Left ventricle myocardium inferior (tissue), 1 donor: Measurements from ENCODE around the gene SMIM29. TPM values are rescaled to one million over a fixed set of nuclear protein-coding genes. Genes with fewer than 3 reads are reported as not detected.

ENCODE experiments used
- DNase-seq: peaks from one replicate; pipeline ENCODE4 v3.0.0-alpha.2; 2020
- H3K27ac ChIP-seq: fragments of 200-600 bp; replicated peaks from 2 replicates; pipeline ENCODE4 v1.8.0; 2021
- H3K27me3 ChIP-seq: fragments of 200-600 bp; 2 replicates; pipeline ENCODE4 v1.8.0; 2021; ENCODE audit warnings: low read depth
- H3K36me3 ChIP-seq: fragments of 200-600 bp; 2 replicates; pipeline ENCODE4 v1.8.0; 2021
- H3K4me1 ChIP-seq: fragments of 200-600 bp; 2 replicates; pipeline ENCODE4 v1.8.0; 2021
- H3K4me3 ChIP-seq: fragments of 200-600 bp; 2 replicates; pipeline ENCODE4 v1.8.0; 2021; ENCODE audit warnings: mild to moderate bottlenecking, moderate library complexity
- H3K9me3 ChIP-seq: fragments of 200-600 bp; replicated peaks from 2 replicates; pipeline ENCODE4 v1.8.0; 2021
- intact Hi-C: fragments of 100-400 bp; cut with micrococcal nuclease; formaldehyde crosslinking; loops from one replicate; pipeline ENCODE4 v1.11.0; 2022
- long read RNA-seq: library from polyadenylated mRNA; unstranded; transcript quantifications from one replicate; pipeline ENCODE4 v2.0.0, GENCODE V29; 2021
- total RNA-seq: library from RNA; stranded (reverse); fragmentation: NEBNext Ultra II Directional; extraction: Animal tissue kit (Norgen Biotek cat#: 25700); gene quantifications from one replicate; pipeline ENCODE4 v1.2.1, GENCODE V29; 2021
- TF ChIP-seq, protein P1 (sequence below): fragments of 200-600 bp; IDR thresholded peaks from 2 replicates; pipeline ENCODE4 v1.8.0; 2021; ENCODE audit warnings: antibody characterized with exemption, mild to moderate bottlenecking, borderline replicate concordance
- donor health status: DM: no; HTN: yes; CAD: no; lungs with severe emphysema.

Gene SMIM29
- 27.1 TPM for total RNA-seq
- long read RNA-seq, transcript SMIM29-205 (5 exons, 1,297 nt): major isoform, 20 of 43 reads
- long read RNA-seq, transcript SMIM29-208 (5 exons, 1,186 nt): minor isoform, 9 of 43 reads
- long read RNA-seq, transcript SMIM29-202 (4 exons, 806 nt): minor isoform, 8 of 43 reads
- long read RNA-seq, partial matches to known transcripts: 2 of 43 reads
- long read RNA-seq, other reads (novel, unspliced or antisense): 2 of 43 reads

DNA sequence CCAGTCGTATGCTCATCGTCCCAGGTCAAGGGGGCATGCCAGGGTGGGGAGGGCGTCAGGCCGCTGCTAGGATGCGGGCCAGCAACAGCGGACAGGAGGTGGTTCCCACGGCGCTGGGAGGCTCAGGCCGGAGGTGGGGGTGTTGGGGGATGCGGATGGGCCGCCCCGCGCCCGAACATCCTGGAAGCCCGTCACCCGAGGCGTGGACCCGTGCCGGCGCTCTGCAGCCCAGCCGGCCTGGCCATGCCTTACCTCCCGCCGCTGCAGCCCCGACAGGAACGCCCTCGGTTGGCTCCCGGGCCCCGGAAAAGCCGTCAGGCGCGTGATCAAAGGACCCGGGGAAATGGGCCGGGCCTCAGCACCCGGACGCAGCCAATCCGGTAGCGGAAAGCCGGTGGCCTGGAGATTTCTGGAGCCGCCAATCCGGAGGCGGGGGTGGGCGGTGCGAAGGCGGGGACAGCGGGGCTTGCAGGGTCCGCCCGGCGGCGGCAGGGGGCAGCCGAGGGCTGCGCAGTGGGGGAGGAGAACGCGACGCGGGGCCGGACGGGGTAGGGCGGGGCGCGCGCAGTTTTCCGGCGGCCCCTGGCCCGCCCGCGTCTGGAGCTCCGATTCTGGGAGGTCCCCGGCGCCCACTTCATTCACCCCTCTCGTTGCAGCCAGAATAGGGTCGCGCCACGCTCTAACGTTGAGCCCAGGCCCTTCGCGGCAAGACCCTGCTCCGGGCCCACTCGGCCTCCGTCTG lies at the start of gene SMIM29:
TSS of gene SMIM29 (minus strand) at position 280 of the 742 bp plus-strand sequence. CDS start 1,215 bp downstream, outside the sequence.
- Histone ChIP-seq H3K4me3 (peak within 1 kb of the TSS; percentile 83), H3K4me1 (peaks cover 38% of the 10 kb centered on the region), H3K27me3 (no peaks in the 10 kb centered on the region), H3K27ac (peak within 1 kb of the TSS; percentile 98), H3K9me3 (no peaks in the 10 kb centered on the region), H3K36me3 (no peaks in the 10 kb centered on the region)
- TF ChIP-seq, protein P1, sequence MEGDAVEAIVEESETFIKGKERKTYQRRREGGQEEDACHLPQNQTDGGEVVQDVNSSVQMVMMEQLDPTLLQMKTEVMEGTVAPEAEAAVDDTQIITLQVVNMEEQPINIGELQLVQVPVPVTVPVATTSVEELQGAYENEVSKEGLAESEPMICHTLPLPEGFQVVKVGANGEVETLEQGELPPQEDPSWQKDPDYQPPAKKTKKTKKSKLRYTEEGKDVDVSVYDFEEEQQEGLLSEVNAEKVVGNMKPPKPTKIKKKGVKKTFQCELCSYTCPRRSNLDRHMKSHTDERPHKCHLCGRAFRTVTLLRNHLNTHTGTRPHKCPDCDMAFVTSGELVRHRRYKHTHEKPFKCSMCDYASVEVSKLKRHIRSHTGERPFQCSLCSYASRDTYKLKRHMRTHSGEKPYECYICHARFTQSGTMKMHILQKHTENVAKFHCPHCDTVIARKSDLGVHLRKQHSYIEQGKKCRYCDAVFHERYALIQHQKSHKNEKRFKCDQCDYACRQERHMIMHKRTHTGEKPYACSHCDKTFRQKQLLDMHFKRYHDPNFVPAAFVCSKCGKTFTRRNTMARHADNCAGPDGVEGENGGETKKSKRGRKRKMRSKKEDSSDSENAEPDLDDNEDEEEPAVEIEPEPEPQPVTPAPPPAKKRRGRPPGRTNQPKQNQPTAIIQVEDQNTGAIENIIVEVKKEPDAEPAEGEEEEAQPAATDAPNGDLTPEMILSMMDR: peak; percentile 97
- peak; percentile 97 for DNase-seq
- intact Hi-C loops: no loop called here

DNA sequence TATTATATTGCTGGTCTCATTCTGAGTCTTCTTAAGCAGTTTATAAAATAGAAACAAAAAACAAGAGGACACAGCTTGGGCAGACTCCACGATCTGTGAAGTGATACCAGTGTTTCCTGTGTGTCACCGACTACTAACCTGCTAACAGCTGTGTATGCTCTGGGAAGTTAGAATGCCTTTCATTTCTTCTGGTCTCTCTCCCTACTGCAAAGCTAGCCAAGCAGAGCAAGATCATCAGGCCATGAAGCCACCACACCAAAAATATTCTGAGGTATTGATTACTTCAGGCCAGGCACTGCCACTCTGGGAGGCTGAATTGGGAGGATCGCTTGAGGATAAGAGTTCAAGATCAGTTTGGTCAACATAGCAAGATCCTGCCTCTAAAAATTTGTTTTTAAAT lies 46.9 kb upstream of the SMIM29 start:
- intact Hi-C loops: no loop called here
- DNase-seq: no peak
- H3K27ac ChIP-seq: peak overlapping the region; percentile 45
- TF ChIP-seq, protein P1: no peak
- peaks cover 46% of the 10 kb centered on the region for H3K36me3 ChIP-seq
- peaks cover 65% of the 10 kb centered on the region for H3K4me1 ChIP-seq
- H3K9me3 ChIP-seq: no peaks in the 10 kb centered on the region
- H3K4me3 ChIP-seq: no peak overlapping the region
- H3K27me3 ChIP-seq: no peaks in the 10 kb centered on the region

DNA sequence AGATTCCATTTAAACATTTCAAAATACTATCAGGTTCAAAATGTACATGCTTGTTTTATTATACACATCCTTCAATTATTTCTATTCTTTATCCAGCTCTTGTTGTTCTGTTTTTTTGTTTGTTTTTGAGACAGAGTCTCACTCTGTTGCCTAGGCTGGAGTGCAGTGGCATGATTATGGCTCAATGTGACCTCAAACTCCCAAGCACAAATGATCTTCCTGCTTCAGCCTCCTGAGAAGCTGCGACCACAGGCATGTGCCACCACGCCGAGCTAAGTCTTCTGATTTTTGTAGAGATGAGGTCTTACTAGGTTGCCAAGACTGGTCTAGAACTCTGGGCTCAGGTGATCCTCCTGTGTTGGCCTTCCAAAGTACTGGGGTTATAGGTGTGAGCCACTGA lies 44.1 kb upstream of the SMIM29 start:
- H3K27ac ChIP-seq: peak overlapping the region; percentile 30
- TF ChIP-seq, protein P1: no peak
- intact Hi-C loops: no loop called here
- peaks cover 57% of the 10 kb centered on the region for H3K36me3 ChIP-seq
- no peak for DNase-seq
- no peaks in the 10 kb centered on the region for H3K9me3 ChIP-seq
- H3K4me3 ChIP-seq: no peak overlapping the region
- H3K27me3 ChIP-seq: no peaks in the 10 kb centered on the region
- H3K4me1 ChIP-seq: peaks cover 58% of the 10 kb centered on the region

DNA sequence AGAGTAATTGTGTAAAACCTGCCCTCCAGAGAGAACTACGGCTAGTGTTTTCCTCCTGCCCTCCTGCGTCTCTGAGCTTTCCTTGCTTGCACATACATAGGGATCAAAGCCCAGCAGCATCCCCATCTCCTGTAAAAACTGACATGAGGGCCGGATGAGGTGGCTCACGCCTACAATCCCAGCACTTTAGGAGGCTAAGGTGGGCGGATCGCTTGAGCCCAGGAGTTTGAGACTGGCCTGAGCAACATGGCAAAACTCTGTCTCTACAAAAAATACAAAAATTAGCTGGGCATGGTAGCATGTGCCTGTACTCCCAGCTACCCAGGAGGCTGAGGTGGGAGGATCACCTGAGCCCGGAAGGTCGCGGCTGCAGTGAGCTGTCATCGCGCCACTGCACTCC lies 40.3 kb upstream of the SMIM29 start:
- Histone ChIP-seq H3K27ac (peak overlapping the region; percentile 53), H3K27me3 (no peaks in the 10 kb centered on the region), H3K4me1 (peaks cover 72% of the 10 kb centered on the region), H3K36me3 (peaks cover 52% of the 10 kb centered on the region), H3K4me3 (no peak overlapping the region), H3K9me3 (no peaks in the 10 kb centered on the region)
- intact Hi-C loops: no loop called here
- DNase-seq: no peak
- TF ChIP-seq, protein P1: no peak

DNA sequence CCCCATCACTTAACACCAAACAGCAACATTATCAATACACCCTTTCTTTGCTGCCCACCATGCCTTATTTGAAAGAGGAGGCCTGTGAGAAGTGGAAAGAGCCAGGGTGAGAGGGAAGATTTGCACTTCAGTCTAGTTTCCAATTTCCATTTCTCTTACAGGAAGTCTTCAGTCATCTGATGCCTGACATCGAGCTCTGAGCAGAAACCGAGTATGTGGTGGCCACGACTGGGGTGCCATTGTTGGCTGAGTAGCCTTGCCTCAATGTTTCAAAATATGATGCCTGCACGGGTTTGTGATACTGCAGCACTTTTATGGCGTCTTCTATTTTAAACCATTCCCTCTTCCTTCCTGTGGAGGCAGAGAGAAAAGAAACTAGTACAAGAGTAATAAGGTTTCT lies 39.8 kb upstream of the SMIM29 start:
- Histone ChIP-seq H3K27me3 (no peaks in the 10 kb centered on the region), H3K4me3 (no peak overlapping the region), H3K27ac (peak overlapping the region; percentile 53), H3K9me3 (no peaks in the 10 kb centered on the region), H3K36me3 (peaks cover 50% of the 10 kb centered on the region), H3K4me1 (peaks cover 72% of the 10 kb centered on the region)
- no peak for DNase-seq
- TF ChIP-seq, protein P1: no peak
- intact Hi-C loops: no loop called here
